ENCODE measurements around the gene ARHGDIG. TPM values are rescaled to one million over a fixed set of nuclear protein-coding genes. Genes with fewer than 3 reads are reported as not detected.
A peak's percentile ranks its signal among the peaks of the same experiment; 100 is the strongest.

The ARHGDIG gene
- polyA plus RNA-seq, 3 donors, result not detected

GRCh38 chr16:262121-262745 is 18.2 kb upstream of the ARHGDIG start:
- Histone ChIP-seq H3K4me1 (ENCODE audit: control insufficient read depth in 1 of 2, insufficient read depth in 2 of 2, low read length in 2 of 2) (no peaks in the 10 kb centered on the region), H3K79me2 (ENCODE audit: insufficient read depth, low read length) (no peaks in the 10 kb centered on the region), H4K20me1 (ENCODE audit: insufficient read depth, low read length) (no peaks in the 10 kb centered on the region), H3K4me3 (replicated peaks in 1 of 3; ENCODE audit: low read depth in 2 of 3, low read length in 3 of 3) (no peak overlapping the region), H2AFZ (ENCODE audit: insufficient read depth, low read depth, low read length, poor library complexity, severe bottlenecking) (no peak overlapping the region), H3K36me3 (replicated peaks in 1 of 2; ENCODE audit: control insufficient read depth in 1 of 2, insufficient read depth in 2 of 2, low read length in 2 of 2) (peaks cover 51 to 53% of the 10 kb centered on the region in 2 donors), H3K4me2 (replicated peaks; ENCODE audit: extremely low read depth, low read length, poor library complexity, severe bottlenecking) (no peak overlapping the region), H3K9me3 (replicated peaks in 1 of 2; ENCODE audit: control insufficient read depth in 1 of 2, insufficient read depth in 1 of 2, low read length in 2 of 2) (no peaks in the 10 kb centered on the region), H3K27ac (ENCODE audit: low read depth in 1 of 2, low read length in 2 of 2) (no peak overlapping the region), H3K27me3 (ENCODE audit: control insufficient read depth in 2 of 2, insufficient read depth in 2 of 2, low read length in 2 of 2) (no peaks in the 10 kb centered on the region), H3K9ac (ENCODE audit: insufficient read depth, low read length, poor library complexity, severe bottlenecking) (no peak overlapping the region)
- DNase-seq, result no peak
- peaks cover 5% of the 10 kb centered on the region for H3K4me1 Mint-ChIP-seq
- H3K27ac Mint-ChIP-seq, result peak overlapping the region in 2 of 7 donors; percentile 33 to 70
- intact Hi-C loops (cut with micrococcal nuclease), result no loop called here
- H3K36me3 Mint-ChIP-seq, result peaks cover 50 to 68% of the 10 kb centered on the region in 2 donors
- TF ChIP-seq, protein P1, sequence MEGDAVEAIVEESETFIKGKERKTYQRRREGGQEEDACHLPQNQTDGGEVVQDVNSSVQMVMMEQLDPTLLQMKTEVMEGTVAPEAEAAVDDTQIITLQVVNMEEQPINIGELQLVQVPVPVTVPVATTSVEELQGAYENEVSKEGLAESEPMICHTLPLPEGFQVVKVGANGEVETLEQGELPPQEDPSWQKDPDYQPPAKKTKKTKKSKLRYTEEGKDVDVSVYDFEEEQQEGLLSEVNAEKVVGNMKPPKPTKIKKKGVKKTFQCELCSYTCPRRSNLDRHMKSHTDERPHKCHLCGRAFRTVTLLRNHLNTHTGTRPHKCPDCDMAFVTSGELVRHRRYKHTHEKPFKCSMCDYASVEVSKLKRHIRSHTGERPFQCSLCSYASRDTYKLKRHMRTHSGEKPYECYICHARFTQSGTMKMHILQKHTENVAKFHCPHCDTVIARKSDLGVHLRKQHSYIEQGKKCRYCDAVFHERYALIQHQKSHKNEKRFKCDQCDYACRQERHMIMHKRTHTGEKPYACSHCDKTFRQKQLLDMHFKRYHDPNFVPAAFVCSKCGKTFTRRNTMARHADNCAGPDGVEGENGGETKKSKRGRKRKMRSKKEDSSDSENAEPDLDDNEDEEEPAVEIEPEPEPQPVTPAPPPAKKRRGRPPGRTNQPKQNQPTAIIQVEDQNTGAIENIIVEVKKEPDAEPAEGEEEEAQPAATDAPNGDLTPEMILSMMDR (IDR thresholded peaks at IDR 0.05), result no peak
- WGBS (ENCODE audit: insufficient coverage), result 96% methylated on average over 25 of the region's 29 CpGs
- H3K27me3 Mint-ChIP-seq (ENCODE audit: low read depth in 3 of 3), result no peaks in the 10 kb centered on the region
- peaks cover 0 to under 1% (median 0%) of the 10 kb centered on the region in 7 donors for H3K9me3 Mint-ChIP-seq
- H3K4me3 Mint-ChIP-seq, result no peak overlapping the region

DNA sequence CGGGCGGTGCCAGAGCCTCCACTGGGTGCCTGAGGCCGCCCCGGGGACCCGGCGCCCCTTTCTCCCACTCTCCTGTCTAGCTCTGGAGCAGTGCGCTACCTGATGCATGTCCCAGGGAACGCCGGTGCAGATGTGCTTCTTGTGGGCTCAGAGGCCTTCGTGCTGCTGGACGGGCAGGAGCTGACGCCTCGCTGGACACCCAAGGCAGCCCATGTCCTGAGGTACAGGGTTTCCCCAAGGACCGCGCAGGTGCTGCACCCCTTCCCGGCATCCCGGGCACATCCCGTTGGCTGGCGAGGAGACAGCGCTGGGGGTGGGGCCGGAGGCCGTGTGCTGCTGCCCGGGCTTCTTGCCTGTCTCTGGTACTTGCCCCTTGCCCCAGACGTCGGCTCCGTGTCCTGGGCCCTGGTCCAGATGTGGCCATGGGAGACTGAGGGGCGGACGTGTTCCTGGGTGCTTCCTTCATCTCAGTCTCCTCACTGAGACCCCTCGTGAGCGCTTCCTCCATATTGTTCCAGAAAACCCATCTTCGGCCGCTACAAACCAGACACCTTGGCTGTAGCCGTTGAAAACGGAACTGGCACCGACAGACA is 17.1 kb upstream of the ARHGDIG start:
- H3K4me1 ChIP-seq (ENCODE audit: control insufficient read depth in 1 of 2, insufficient read depth in 2 of 2, low read length in 2 of 2), result no peaks in the 10 kb centered on the region
- intact Hi-C loops (cut with micrococcal nuclease), result no loop called here
- no peak overlapping the region for H3K4me2 ChIP-seq (replicated peaks; ENCODE audit: extremely low read depth, low read length, poor library complexity, severe bottlenecking)
- Mint-ChIP-seq H3K4me1 (peaks cover 5% of the 10 kb centered on the region), H3K36me3 (peaks cover 44 to 60% of the 10 kb centered on the region in 2 donors), H3K27ac (no peak overlapping the region), H3K27me3 (ENCODE audit: low read depth in 3 of 3) (no peaks in the 10 kb centered on the region), H3K4me3 (no peak overlapping the region), H3K9me3 (peaks cover 0 to 2% (median 0%) of the 10 kb centered on the region in 7 donors)
- H4K20me1 ChIP-seq (ENCODE audit: insufficient read depth, low read length), result no peaks in the 10 kb centered on the region
- H3K27ac ChIP-seq (ENCODE audit: low read depth in 1 of 2, low read length in 2 of 2), result no peak overlapping the region
- DNase-seq, result peak in 1 of 3 donors; percentile 4
- TF ChIP-seq, protein P1 (IDR thresholded peaks at IDR 0.05), result no peak
- WGBS (ENCODE audit: insufficient coverage), result 98% methylated on average over 33 of the region's 35 CpGs
- no peaks in the 10 kb centered on the region for H3K79me2 ChIP-seq (ENCODE audit: insufficient read depth, low read length)
- H3K9ac ChIP-seq (ENCODE audit: insufficient read depth, low read length, poor library complexity, severe bottlenecking), result no peak overlapping the region
- no peaks in the 10 kb centered on the region for H3K9me3 ChIP-seq (replicated peaks in 1 of 2; ENCODE audit: control insufficient read depth in 1 of 2, insufficient read depth in 1 of 2, low read length in 2 of 2)
- H3K27me3 ChIP-seq (ENCODE audit: control insufficient read depth in 2 of 2, insufficient read depth in 2 of 2, low read length in 2 of 2), result no peaks in the 10 kb centered on the region
- no peak overlapping the region for H2AFZ ChIP-seq (ENCODE audit: insufficient read depth, low read depth, low read length, poor library complexity, severe bottlenecking)
- H3K36me3 ChIP-seq (replicated peaks in 1 of 2; ENCODE audit: control insufficient read depth in 1 of 2, insufficient read depth in 2 of 2, low read length in 2 of 2), result peaks cover 51 to 53% of the 10 kb centered on the region in 2 donors
- no peak overlapping the region for H3K4me3 ChIP-seq (replicated peaks in 1 of 3; ENCODE audit: low read depth in 2 of 3, low read length in 3 of 3)

Data from CD14-positive monocyte (primary cell).